ENCODE results near the gene SHF. TPM values are rescaled to one million over a fixed set of nuclear protein-coding genes. Genes with fewer than 3 reads are reported as not detected.

SHF gene
- total RNA-seq, 1 donor from 2014 or later, result 4.4 TPM

GRCh38 chr15:45150997-45151396 lies 36.8 kb downstream of the SHF start:
- H3K9me3 ChIP-seq (replicated peaks), result no peaks in the 10 kb centered on the region
- H3K4me3 ChIP-seq, result no peak overlapping the region
- H3K4me1 ChIP-seq, result no peaks in the 10 kb centered on the region
- no peaks in the 10 kb centered on the region for H3K27me3 ChIP-seq (ENCODE audit: low read depth)
- intact Hi-C loops (cut with micrococcal nuclease), result loop anchor here (10.0 kb wide), 1 partner anchor 104 kb away; the partner anchor contains the start of gene SLC28A2
- TF ChIP-seq CTCF (IDR thresholded peaks at IDR 0.05; ENCODE audit: borderline replicate concordance), result no peak
- peaks cover 10% of the 10 kb centered on the region for H3K36me3 ChIP-seq
- H3K27ac ChIP-seq (replicated peaks), result no peak overlapping the region
- no peak for DNase-seq

GRCh38 chr15:45150481-45150880 lies 37.3 kb downstream of the SHF start:
- no peak overlapping the region for H3K27ac ChIP-seq (replicated peaks)
- H3K4me1 ChIP-seq, result no peaks in the 10 kb centered on the region
- H3K27me3 ChIP-seq (ENCODE audit: low read depth), result no peaks in the 10 kb centered on the region
- H3K9me3 ChIP-seq (replicated peaks), result no peaks in the 10 kb centered on the region
- DNase-seq, result no peak
- TF ChIP-seq CTCF (IDR thresholded peaks at IDR 0.05; ENCODE audit: borderline replicate concordance), result no peak
- peaks cover 10% of the 10 kb centered on the region for H3K36me3 ChIP-seq
- no peak overlapping the region for H3K4me3 ChIP-seq
- intact Hi-C loops (cut with micrococcal nuclease), result loop anchor here (10.0 kb wide), 1 partner anchor 104 kb away; the partner anchor contains the start of gene SLC28A2

- Histone ChIP-seq H3K9me3 (replicated peaks) (no peaks in the 10 kb centered on the region), H3K27ac (replicated peaks) (no peak overlapping the region), H3K4me1 (no peaks in the 10 kb centered on the region), H3K4me3 (no peak overlapping the region), H3K27me3 (ENCODE audit: low read depth) (no peaks in the 10 kb centered on the region), H3K36me3 (peaks cover 10% of the 10 kb centered on the region)
- DNase-seq, result no peak
- no peak for TF ChIP-seq CTCF (IDR thresholded peaks at IDR 0.05; ENCODE audit: borderline replicate concordance)
- intact Hi-C loops (cut with micrococcal nuclease), result no loop called here
Measured at GRCh38 chr15:45149060-45149459, 38.7 kb downstream of the SHF start.

GRCh38 chr15:45148076-45149059 lies 39.4 kb downstream of the SHF start:
- no peak for DNase-seq
- peaks cover 10% of the 10 kb centered on the region for H3K36me3 ChIP-seq
- no peaks in the 10 kb centered on the region for H3K9me3 ChIP-seq (replicated peaks)
- intact Hi-C loops (cut with micrococcal nuclease), result no loop called here
- no peak overlapping the region for H3K27ac ChIP-seq (replicated peaks)
- no peak overlapping the region for H3K4me3 ChIP-seq
- TF ChIP-seq CTCF (IDR thresholded peaks at IDR 0.05; ENCODE audit: borderline replicate concordance), result no peak
- H3K27me3 ChIP-seq (ENCODE audit: low read depth), result no peaks in the 10 kb centered on the region
- H3K4me1 ChIP-seq, result no peaks in the 10 kb centered on the region

GRCh38 chr15:45147606-45148005 lies 40.2 kb downstream of the SHF start:
- no peak overlapping the region for H3K27ac ChIP-seq (replicated peaks)
- H3K9me3 ChIP-seq (replicated peaks), result no peaks in the 10 kb centered on the region
- no peak for DNase-seq
- H3K27me3 ChIP-seq (ENCODE audit: low read depth), result no peaks in the 10 kb centered on the region
- TF ChIP-seq CTCF (IDR thresholded peaks at IDR 0.05; ENCODE audit: borderline replicate concordance), result no peak
- H3K4me1 ChIP-seq, result no peaks in the 10 kb centered on the region
- intact Hi-C loops (cut with micrococcal nuclease), result no loop called here
- no peak overlapping the region for H3K4me3 ChIP-seq
- peaks cover 10% of the 10 kb centered on the region for H3K36me3 ChIP-seq

All from left ventricle myocardium inferior (tissue), 1 donor.